NCI-H2107 treated with DMSO at 0.1 percent for 48 hours (cell line): ENCODE results near the gene REC114.
"Not testable (repeated sequence)": the region's sequence is repeated elsewhere in the genome, so short reads cannot be mapped to it uniquely, and the experiment has no call there.

Experiments used
- DNase-seq: peaks from one replicate; lab custom pipeline; 2025; ENCODE audit not compliant: unreplicated experiment; lab: John Stamatoyannopoulos, UW

Gene REC114

GRCh38 chr15:73575636-73576247 is 132.8 kb downstream of the REC114 start:
- no peak for DNase-seq

GRCh38 chr15:73577593-73577992 is 134.6 kb downstream of the REC114 start:
- not testable (repeated sequence) for DNase-seq

- no peak for DNase-seq
These were observed 135.1 kb downstream of the REC114 start for GRCh38 chr15:73578026-73578425.

GRCh38 chr15:73582851-73583379 is 140.0 kb downstream of the REC114 start:
- no peak for DNase-seq

GRCh38 chr15:73583544-73583943 is 140.6 kb downstream of the REC114 start:
- no peak for DNase-seq

- no peak for DNase-seq
These were observed 141.9 kb downstream of the REC114 start for GRCh38 chr15:73584699-73585420.

GRCh38 chr15:73585871-73586654 is 143.1 kb downstream of the REC114 start:
- no peak for DNase-seq

- no peak for DNase-seq
These were observed 146.8 kb downstream of the REC114 start for GRCh38 chr15:73589766-73590165.

GRCh38 chr15:73590263-73590662 is 147.3 kb downstream of the REC114 start:
- DNase-seq: no peak

- DNase-seq: no peak
These were observed 150.5 kb downstream of the REC114 start for GRCh38 chr15:73593304-73594074.

GRCh38 chr15:73594109-73594508 is 151.1 kb downstream of the REC114 start:
- DNase-seq: no peak

- DNase-seq: no peak
These were observed 153.2 kb downstream of the REC114 start for GRCh38 chr15:73596174-73596573.

- no peak for DNase-seq
These were observed 154.2 kb downstream of the REC114 start for GRCh38 chr15:73597036-73597638.

- DNase-seq: no peak
These were observed 155.7 kb downstream of the REC114 start for GRCh38 chr15:73598530-73599160.

GRCh38 chr15:73599934-73600333 is 157.0 kb downstream of the REC114 start:
- no peak for DNase-seq

GRCh38 chr15:73600413-73601335 is 157.7 kb downstream of the REC114 start:
- DNase-seq: no peak

- no peak for DNase-seq
These were observed 158.8 kb downstream of the REC114 start for GRCh38 chr15:73601451-73602445.

GRCh38 chr15:73602446-73602843 is 159.5 kb downstream of the REC114 start:
- no peak for DNase-seq
